PC-3 (cell line): ENCODE measurements around the gene ARAP3. TPM values are rescaled to one million over a fixed set of nuclear protein-coding genes. Genes with fewer than 3 reads are reported as not detected.

Experiments used
- ATAC-seq: fragments of 200-7000 bp; cut with Tn5 transposase; 2 replicates; pipeline ENCODE4 v1.9.1; 2020; ENCODE audit warnings: mild to moderate bottlenecking, moderate library complexity
- BruUV-seq: library from RNA; stranded (reverse); fragments of 400-500 nt; replicated peaks from 2 replicates; lab custom pipeline; 2021; lab: Mats Ljungman, UMichigan
- CTCF ChIA-PET: fragments of 300-600 bp; sonication (Branson Sonifier 250); formaldehyde crosslinking; loops from one replicate; lab custom pipeline; 2022; ENCODE audit warnings: antibody characterized with exemption; lab: Charles Lee
- POLR2A ChIA-PET: fragments of 300-600 bp; sonication (Branson Sonifier 250); formaldehyde crosslinking; loops from one replicate; lab custom pipeline; 2022; ENCODE audit warnings: antibody characterized with exemption; ENCODE audit not compliant: unreplicated experiment; lab: Charles Lee
- DNase-seq: peaks from one replicate; pipeline ENCODE4 v3.0.0-alpha.2; 2015
- H2AFZ ChIP-seq: fragments of 300-600 bp; sonication (generic); 2 replicates; pipeline ENCODE4 v1.6.0; 2016; ENCODE audit warnings: antibody characterized with exemption, low read length
- H3F3A ChIP-seq: fragments of 300-600 bp; sonication (generic); one replicate; pipeline ENCODE4 v1.6.0; 2017; ENCODE audit warnings: antibody characterized with exemption, low read length, control low read depth, mild to moderate bottlenecking; ENCODE audit not compliant: unreplicated experiment
- H3K27ac ChIP-seq: fragments of 300-600 bp; sonication (generic); 2 replicates; pipeline ENCODE4 v1.5.1; 2016; ENCODE audit warnings: mild to moderate bottlenecking, low read length
- H3K27me3 ChIP-seq: fragments of 300-600 bp; sonication (generic); 2 replicates; pipeline ENCODE4 v1.6.1; 2016; ENCODE audit warnings: low read length, mixed read lengths
- H3K36me3 ChIP-seq: fragments of 300-600 bp; sonication (generic); 2 replicates; pipeline ENCODE4 v1.6.1; 2016; ENCODE audit warnings: low read depth, mixed run types, low read length, mixed read lengths
- H3K4me1 ChIP-seq: fragments of 300-600 bp; sonication (generic); 2 replicates; pipeline ENCODE4 v1.5.1; 2016; ENCODE audit warnings: low read length; ENCODE audit not compliant: insufficient read depth
- H3K4me2 ChIP-seq: fragments of 300-600 bp; sonication (generic); 2 replicates; pipeline ENCODE4 v1.6.0; 2016; ENCODE audit warnings: low read length
- H3K4me3 ChIP-seq: fragments of 300-600 bp; sonication (generic); 2 replicates; pipeline ENCODE4 v1.5.1; 2016; ENCODE audit warnings: mild to moderate bottlenecking, low read length, mixed read lengths
- H3K79me2 ChIP-seq: fragments of 300-600 bp; sonication (generic); 2 replicates; pipeline ENCODE4 v1.6.1; 2017; ENCODE audit warnings: low read length, mixed read lengths
- H3K9ac ChIP-seq: fragments of 300-600 bp; sonication (generic); 2 replicates; pipeline ENCODE4 v1.6.0; 2016; ENCODE audit warnings: mild to moderate bottlenecking, low read length
- H3K9me2 ChIP-seq: fragments of 300-600 bp; sonication (generic); replicated peaks from 2 replicates; pipeline ENCODE4 v1.6.1; 2016; ENCODE audit warnings: mixed run types, low read length, mixed read lengths
- H3K9me3 ChIP-seq: fragments of 300-600 bp; sonication (generic); 2 replicates; pipeline ENCODE4 v1.6.1; 2016; ENCODE audit warnings: low read length, mixed read lengths
- H4K20me1 ChIP-seq: fragments of 300-600 bp; sonication (generic); 2 replicates; pipeline ENCODE4 v1.6.1; 2016; ENCODE audit warnings: low read length, mixed read lengths
- CTCF ChIP-seq: fragments of 300-600 bp; sonication (generic); conservative IDR thresholded peaks from 2 replicates; pipeline ENCODE4 v1.5.1; 2017; ENCODE audit warnings: antibody characterized with exemption, low read depth, mild to moderate bottlenecking, low read length
- EZH2 ChIP-seq: fragments of 300-600 bp; sonication (generic); IDR thresholded peaks from one replicate; pipeline ENCODE4 v1.6.1; 2017; ENCODE audit warnings: antibody characterized with exemption, mild to moderate bottlenecking, low read length; ENCODE audit not compliant: unreplicated experiment
- EZH2phosphoT487 ChIP-seq: fragments of 300-600 bp; sonication (generic); IDR thresholded peaks from 2 replicates; pipeline ENCODE4 v1.6.1; 2018; ENCODE audit warnings: mild to moderate bottlenecking, antibody characterized with exemption, low read length, borderline replicate concordance
- intact Hi-C: fragments of 100-400 bp; cut with micrococcal nuclease; formaldehyde crosslinking; loops from 2 replicates; pipeline ENCODE4 v1.9.0; 2023
- total RNA-seq: library from RNA; depleted of rRNA; stranded (reverse); fragments of >200 nt; gene quantifications from 2 replicates; pipeline ENCODE4 v1.2.3, GENCODE V29; 2014

The ARAP3 gene
- total RNA-seq, 1 experiment from 2014 or later, result 7.1 TPM

- Histone ChIP-seq H3K4me1 (no peaks in the 10 kb centered on the region), H3K27me3 (no peaks in the 10 kb centered on the region), H3K9ac (no peak overlapping the region), H3K27ac (no peak overlapping the region), H3K9me3 (no peaks in the 10 kb centered on the region), H3K4me3 (no peak overlapping the region), H4K20me1 (no peaks in the 10 kb centered on the region), H3K79me2 (no peaks in the 10 kb centered on the region), H2AFZ (no peak overlapping the region), H3K36me3 (no peaks in the 10 kb centered on the region), H3F3A (no peaks in the 10 kb centered on the region), H3K9me2 (no peaks in the 10 kb centered on the region), H3K4me2 (no peak overlapping the region)
- ATAC-seq, result no peak
- CTCF ChIA-PET, result interaction anchor here (0.6 to 1.2 kb wide), 2 partner anchors 18 to 300 kb away, joined by 4 read pairs; no protein-coding TSS in a partner anchor
- no peak for TF ChIP-seq EZH2
- peak; percentile 27; the same call in 1 of the 2 replicates for TF ChIP-seq CTCF
- TF ChIP-seq EZH2phosphoT487, result no peak
- POLR2A ChIA-PET, result no interaction called here
- intact Hi-C loops, result no loop called here
- no TSS peak for BruUV-seq
- no peak for DNase-seq
Observed at GRCh38 chr5:141669520-141669919, 12.5 kb downstream of the ARAP3 start.

DNA sequence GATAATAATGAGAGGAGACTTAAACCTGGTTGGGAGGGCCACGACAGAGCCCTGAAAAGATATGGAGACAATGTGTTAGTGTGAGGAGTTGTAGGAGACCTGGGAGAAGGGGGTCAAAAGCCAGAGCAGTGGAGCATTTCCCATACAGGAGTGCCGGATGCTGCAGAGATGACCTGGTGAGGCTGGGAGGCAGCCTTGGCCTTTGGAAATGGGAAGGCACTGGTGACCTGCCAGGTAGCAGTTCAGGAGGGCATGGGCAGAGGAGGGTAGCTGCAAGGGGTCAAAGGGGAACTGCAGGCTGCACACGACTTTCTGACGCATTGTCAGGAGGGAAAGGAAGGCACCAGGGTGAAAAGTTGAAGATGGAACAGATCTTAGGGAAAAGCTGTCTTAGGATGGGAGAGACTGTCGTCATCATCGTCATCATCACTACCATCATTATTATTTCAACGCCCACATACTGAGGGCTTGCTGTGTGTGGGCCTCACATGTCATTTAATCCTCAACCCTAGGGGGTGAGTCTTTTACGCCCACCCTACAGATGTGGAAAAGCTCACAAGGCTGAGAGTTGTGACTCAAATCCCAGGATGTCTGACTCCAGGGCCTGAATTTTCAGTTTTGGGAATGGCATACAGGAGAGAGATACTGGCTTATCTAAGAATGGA lies 13.3 kb downstream of the ARAP3 start:
- no peak overlapping the region for H3K4me2 ChIP-seq
- POLR2A ChIA-PET, result no interaction called here

More for the DNA sequence above, 13.3 kb downstream of the ARAP3 start:
- Histone ChIP-seq H3K79me2 (no peaks in the 10 kb centered on the region), H3K9me2 (no peaks in the 10 kb centered on the region), H3K9me3 (no peaks in the 10 kb centered on the region), H4K20me1 (no peaks in the 10 kb centered on the region), H3F3A (no peaks in the 10 kb centered on the region), H3K27ac (no peak overlapping the region), H2AFZ (no peak overlapping the region), H3K9ac (no peak overlapping the region), H3K36me3 (no peaks in the 10 kb centered on the region), H3K4me3 (no peak overlapping the region), H3K4me1 (no peaks in the 10 kb centered on the region), H3K27me3 (no peaks in the 10 kb centered on the region)
- TF ChIP-seq EZH2phosphoT487, result no peak
- TF ChIP-seq EZH2, result no peak
- TF ChIP-seq CTCF, result no peak
- BruUV-seq, result no TSS peak
- DNase-seq (no peak), ATAC-seq (no peak)
- intact Hi-C loops, result no loop called here
- CTCF ChIA-PET, result no interaction called here
